Stimulated activated CD4-positive, alpha-beta T cell treated with anti-CD3 and anti-CD28 coated beads, Interleukin-15, amount 100 ng/mL, for 24 hours (primary cell): ENCODE results near the gene RHCE.
"Not testable (repeated sequence)": the region's sequence is repeated elsewhere in the genome, so short reads cannot be mapped to it uniquely, and the experiment has no call there.

Source experiments
- DNase-seq: peaks from one replicate; pipeline ENCODE4 v3.0.0-alpha.2; 2020

RHCE gene

DNA sequence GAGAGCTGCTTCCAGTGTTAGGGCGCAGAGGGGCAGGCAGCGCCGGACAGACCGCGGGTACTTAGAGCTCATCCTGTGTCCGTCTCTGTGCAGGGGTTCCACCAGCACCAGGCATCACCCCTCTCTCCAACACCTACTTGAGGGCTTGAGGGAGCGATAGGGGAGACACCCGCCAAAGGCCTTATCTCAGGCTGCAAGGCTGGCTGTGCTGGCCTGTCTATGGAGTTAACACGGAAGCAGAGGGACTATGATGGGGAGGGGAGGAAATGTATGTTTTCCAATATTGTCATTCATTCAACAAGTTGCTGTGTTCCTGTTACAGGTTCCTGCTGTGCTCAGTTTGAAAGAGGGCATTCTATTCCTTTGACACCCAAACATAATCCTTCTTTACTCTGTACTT lies at the start of gene RHCE:
Gene RHCE (minus strand): TSS at position 111 of the 400 bp plus-strand sequence. CDS start 39 bp downstream, at position 72.
- not testable (repeated sequence) for DNase-seq

GRCh38 chr1:25469177-25469576 lies 48.6 kb upstream of the RHCE start:
- DNase-seq, result no peak

GRCh38 chr1:25468033-25468432 lies 47.4 kb upstream of the RHCE start:
- no peak for DNase-seq

- DNase-seq, result no peak
These were observed 47.0 kb upstream of the RHCE start for GRCh38 chr1:25467616-25468015.

- no peak for DNase-seq
These were observed 46.6 kb upstream of the RHCE start for GRCh38 chr1:25467193-25467592.

DNA sequence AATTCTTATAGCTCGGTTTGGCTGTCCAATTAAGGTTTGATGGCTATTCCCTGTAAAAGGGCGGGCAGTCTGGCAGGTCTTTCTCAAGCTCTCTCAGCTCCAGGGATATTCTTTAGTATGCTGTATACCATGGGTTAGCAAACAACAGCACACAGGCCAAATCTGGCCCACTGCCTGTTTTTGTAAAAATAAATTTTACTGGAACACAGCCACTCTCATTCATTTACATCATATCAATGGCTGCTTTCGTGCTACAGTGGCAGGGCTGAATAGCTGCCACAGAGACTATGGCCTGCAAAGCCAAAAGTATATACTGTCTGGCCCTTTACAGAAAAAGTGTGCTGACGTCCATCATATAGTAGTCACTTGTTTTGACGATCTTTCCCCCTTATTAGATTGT lies 42.1 kb upstream of the RHCE start:
- no peak for DNase-seq

DNA sequence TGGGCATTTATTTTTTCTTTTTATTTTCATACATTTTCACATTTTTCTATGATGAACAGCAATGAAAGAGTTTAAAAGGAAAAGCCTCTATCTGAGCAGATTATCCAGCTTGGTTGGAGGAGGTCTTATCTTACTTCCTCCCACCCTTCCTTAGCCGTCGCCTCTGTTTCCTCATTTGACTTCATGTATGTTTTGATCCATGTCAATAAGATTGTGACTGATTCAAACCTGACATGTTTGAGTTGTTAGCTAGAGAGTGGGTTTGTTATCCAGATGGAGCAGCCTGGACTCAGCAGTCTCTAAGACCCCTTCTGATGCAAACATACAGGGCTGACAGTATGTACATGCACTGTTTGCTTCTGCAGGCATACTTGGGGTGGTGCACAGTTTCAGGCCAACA lies 41.2 kb upstream of the RHCE start:
- no peak for DNase-seq

DNA sequence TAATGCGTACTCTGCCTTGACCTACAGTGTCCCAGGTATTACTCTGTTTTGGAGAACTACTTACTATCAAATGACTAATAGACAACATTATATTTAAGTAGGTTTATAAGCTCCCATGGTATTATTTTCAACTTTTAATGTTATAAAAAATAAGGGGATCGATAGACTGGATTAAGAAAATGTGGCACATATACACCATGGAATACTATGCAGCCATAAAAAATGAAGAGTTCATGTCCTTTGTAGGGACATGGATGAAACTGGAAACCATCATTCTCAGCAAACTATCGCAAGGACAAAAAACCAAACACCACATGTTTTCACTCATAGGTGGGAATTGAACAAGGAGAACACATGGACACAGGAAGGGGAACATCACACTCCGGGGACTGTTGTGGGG lies 40.2 kb upstream of the RHCE start:
- not testable (repeated sequence) for DNase-seq

DNA sequence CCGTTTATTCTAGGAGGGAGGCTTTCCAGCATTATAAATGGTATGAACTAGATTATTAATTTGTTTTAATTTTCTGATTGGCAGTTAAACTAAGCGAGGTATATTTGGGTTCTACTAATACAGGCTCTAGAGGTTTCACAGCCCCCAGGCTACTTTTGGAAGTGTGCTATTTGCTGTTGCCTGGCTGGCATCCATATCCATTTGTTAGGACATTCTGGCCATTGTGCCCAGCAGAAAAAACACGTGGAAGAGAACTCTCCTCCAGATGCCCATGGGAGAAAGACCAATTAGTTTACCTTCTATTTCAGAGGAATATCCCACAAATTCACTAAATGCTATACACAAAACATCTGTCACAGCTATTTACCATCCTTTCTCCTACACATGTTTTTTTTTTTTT lies 39.4 kb upstream of the RHCE start:
- DNase-seq, result no peak

DNA sequence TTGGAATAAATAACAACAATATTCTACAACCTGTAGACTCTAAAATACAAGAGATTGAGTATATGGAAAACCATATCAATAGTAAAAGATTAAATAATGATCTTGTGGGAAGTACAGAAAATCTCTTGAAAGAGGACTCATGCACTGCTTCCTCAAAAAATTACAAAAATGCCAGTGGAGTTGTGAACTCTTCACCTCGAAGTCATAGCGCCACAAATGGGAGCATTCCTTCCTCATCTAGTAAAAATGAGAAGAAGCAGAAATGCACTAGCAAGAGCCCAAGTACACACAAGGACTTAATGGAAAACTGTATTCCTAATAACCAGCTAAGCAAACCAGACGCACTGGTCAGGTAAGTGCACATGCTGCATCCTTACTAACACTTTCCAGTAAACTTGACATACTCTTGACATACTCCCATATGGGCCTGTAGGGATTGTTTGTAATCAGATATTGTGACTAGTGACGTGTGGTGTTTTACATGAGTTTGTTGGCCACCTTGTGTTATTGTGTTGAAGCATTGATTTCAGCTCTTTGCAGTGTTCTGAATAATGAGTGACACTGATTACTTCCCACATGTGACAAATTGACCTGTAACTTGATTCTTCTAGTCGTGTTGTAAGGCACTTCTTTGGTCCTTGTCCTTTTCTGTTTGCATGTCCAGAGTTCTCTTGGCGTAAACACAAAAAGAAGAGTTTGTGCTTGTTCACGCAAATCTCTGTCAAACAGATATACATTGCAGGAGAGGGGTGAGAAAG lies 38.1 kb upstream of the RHCE start:
- no peak for DNase-seq

GRCh38 chr1:25456502-25456901 lies 35.9 kb upstream of the RHCE start:
- no peak for DNase-seq

GRCh38 chr1:25451908-25452307 lies 31.3 kb upstream of the RHCE start:
- no peak for DNase-seq

GRCh38 chr1:25450891-25451290 lies 30.3 kb upstream of the RHCE start:
- DNase-seq, result no peak

GRCh38 chr1:25447547-25447946 lies 26.9 kb upstream of the RHCE start:
- DNase-seq, result no peak

DNA sequence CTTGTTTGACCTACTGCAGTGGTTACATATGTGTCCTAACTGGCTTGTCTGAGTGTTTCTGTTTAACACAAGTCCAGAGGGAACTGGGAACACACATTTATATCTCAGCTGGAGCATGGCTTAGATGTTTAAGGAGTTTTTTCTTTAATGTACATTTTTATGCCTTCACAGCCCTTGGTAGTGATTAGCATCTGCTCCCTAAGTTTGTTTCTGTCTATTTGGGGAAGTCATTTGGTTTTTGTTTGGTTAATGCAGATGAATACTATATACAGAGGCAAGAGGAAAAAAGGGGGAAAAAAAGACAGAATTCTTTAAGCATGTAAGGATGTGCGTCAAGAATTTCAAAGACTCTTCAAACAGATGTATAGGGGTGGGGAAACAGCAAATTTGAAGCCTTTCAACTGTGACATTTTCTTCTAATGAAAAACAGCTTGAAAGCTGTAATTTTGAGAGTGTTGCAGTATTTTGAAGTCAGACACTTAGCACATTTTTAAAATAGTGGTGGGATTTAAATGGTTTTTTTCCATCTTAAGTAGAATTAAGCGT lies 25.4 kb upstream of the RHCE start:
- DNase-seq, result no peak

DNA sequence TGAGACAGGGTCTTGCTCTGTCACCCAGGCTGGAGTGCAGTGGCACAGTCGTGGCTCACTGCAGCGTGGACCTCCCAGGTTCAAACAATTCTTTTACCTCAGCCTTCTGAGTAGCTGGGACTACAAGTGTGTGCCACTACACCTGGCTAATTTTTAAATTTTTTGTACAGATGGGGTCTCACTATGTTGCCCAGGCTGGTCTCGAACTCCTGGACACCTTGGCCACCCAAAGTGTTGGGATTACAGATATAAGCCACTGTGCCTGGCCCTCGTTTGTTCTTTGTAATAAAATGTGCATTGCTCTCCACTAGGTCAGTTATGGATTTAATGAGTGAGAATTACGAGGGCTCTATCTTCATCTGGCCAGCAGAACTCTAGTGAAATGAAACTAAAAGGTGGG lies 24.0 kb upstream of the RHCE start:
- not testable (repeated sequence) for DNase-seq

DNA sequence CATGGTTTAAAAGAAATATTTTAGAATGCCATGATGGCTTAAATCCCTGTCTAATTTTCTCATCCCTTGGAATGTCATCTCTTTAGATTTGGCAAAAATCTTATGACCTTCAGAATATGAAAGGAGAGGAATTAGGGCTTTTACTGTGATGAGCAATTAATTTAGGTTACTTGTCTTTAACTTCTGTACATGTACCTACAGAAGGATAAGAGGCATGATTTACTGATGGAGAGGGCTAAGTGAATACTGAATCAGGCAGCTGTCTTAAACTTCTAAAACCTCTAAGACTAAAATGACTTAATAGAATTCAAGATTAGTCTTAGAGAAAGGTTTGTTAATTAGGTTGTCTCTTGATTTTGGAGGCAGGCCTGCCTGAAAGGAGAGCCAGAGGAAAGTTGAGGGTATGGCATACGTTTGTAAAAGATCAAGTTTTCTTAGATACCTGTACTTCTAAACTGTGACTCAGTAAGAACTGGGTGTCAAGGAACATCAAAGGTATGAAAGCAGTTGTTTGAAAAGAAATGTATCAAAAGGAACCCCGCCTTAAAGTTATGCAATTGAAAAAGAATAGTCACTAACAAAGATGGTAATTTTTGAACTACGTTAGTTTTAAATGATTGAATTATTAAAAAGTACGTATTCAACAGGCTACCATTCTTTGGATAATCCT lies 22.5 kb upstream of the RHCE start:
- DNase-seq, result no peak

DNA sequence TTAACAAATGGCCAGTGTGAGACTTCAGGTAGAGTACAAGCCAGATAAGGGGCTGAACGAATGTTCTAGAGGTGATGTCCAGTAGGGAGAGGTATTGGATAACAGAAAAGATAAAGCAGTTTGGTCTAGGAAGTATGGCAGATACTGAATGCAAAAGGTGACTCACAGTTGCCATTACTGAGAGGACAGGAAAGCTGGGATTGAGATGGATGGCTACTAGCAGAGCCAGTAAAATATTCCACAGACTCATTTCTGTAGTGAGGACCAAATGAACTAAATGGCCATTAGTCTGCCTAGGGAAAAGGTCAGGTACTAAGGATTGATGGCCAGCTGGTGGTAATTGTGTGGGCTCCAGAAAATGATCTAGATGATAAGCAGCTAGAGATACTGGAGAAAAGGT lies 21.6 kb upstream of the RHCE start:
- DNase-seq, result no peak

DNA sequence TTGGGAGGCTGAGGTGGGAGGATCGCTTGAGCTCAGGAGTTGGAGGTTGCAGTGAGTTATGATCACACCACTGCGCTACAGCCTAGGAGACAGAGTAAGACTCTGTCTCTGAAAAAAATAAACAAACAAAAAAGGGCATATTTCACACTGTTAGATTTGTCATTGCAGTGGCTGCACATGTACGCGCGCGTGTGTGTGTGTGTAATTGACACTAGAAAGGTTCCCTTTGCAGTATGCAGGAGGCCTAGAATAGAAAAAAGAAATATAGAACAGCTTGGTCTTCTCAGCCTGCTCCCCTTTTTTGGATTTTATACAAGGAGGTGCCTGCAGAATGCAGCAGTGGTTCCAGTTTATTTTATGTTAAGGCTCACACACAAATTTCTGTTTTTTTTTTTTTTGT lies 18.7 kb upstream of the RHCE start:
- DNase-seq, result no peak

- DNase-seq, result no peak
These were observed 17.0 kb upstream of the RHCE start for GRCh38 chr1:25437672-25438071.

- peak; percentile 18 for DNase-seq
These were observed 14.9 kb upstream of the RHCE start for GRCh38 chr1:25435397-25436108.

- DNase-seq, result no peak
These were observed 13.0 kb upstream of the RHCE start for GRCh38 chr1:25433389-25434186.
